IMR-90 (cell line): Measurements from ENCODE around the gene MTHFSD. TPM values are rescaled to one million over a fixed set of nuclear protein-coding genes. Genes with fewer than 3 reads are reported as not detected.
A peak's percentile ranks its signal among the peaks of the same experiment; 100 is the strongest.

Experiments
- ATAC-seq: fragments of 200-7000 bp; cut with Tn5 transposase; 2 replicates; pipeline ENCODE4 v1.9.1; 2020; ENCODE audit warnings: low read depth, mild to moderate bottlenecking, moderate library complexity
- BruUV-seq: library from RNA; stranded (reverse); fragments of 400-500 nt; replicated peaks from 2 replicates; lab custom pipeline; 2021; lab: Mats Ljungman, UMichigan
- CTCF ChIA-PET: fragments of 300-600 bp; formaldehyde crosslinking; extraction: SDS; loops from one replicate; lab custom pipeline; 2021; ENCODE audit warnings: antibody characterized with exemption; lab: Yijun Ruan, JAX
- POLR2A ChIA-PET: fragments of 300-600 bp; sonication (Branson Sonifier 250); formaldehyde crosslinking; loops from one replicate; lab custom pipeline; 2022; ENCODE audit warnings: antibody characterized with exemption; ENCODE audit not compliant: unreplicated experiment; lab: Charles Lee
- DNase-seq: peaks from one replicate; pipeline ENCODE4 v3.0.0; 2013
- H2AFZ ChIP-seq: replicated peaks from 2 replicates; pipeline ENCODE3; 2013; ENCODE audit warnings: low read length, mild to moderate bottlenecking; ENCODE audit not compliant: poor library complexity
- H2AK5ac ChIP-seq: 2 replicates; pipeline ENCODE4 v1.6.1; 2013; ENCODE audit warnings: low read depth, low read length, inconsistent platforms
- H2AK9ac ChIP-seq: replicated peaks from 2 replicates; pipeline ENCODE3; 2013; ENCODE audit warnings: mild to moderate bottlenecking, low read depth, low read length, moderate library complexity; ENCODE audit not compliant: poor library complexity
- H2BK120ac ChIP-seq: 2 replicates; pipeline ENCODE4 v1.6.1; 2013; ENCODE audit warnings: low read depth, low read length, inconsistent platforms
- H2BK15ac ChIP-seq: 3 replicates; pipeline ENCODE4 v1.6.1; 2013; ENCODE audit warnings: low read depth, low read length, inconsistent platforms
- H2BK20ac ChIP-seq: 2 replicates; pipeline ENCODE4 v1.6.1; 2013; ENCODE audit warnings: low read depth, mild to moderate bottlenecking, inconsistent platforms, low read length, moderate library complexity
- H2BK5ac ChIP-seq: 2 replicates; pipeline ENCODE4 v1.6.1; 2013; ENCODE audit warnings: mild to moderate bottlenecking, low read depth, low read length, inconsistent platforms; ENCODE audit not compliant: poor library complexity, severe bottlenecking
- H3K14ac ChIP-seq: replicated peaks from 2 replicates; pipeline ENCODE4 v1.6.1; 2013; ENCODE audit warnings: low read depth, low read length, inconsistent platforms
- H3K18ac ChIP-seq: 2 replicates; pipeline ENCODE4 v1.6.1; 2013; ENCODE audit warnings: low read depth, low read length, control low read depth
- H3K23ac ChIP-seq: 2 replicates; pipeline ENCODE4 v1.6.1; 2013; ENCODE audit warnings: low read depth, low read length, inconsistent platforms
- H3K27ac ChIP-seq: 2 replicates; pipeline ENCODE4 v1.5.1; 2013; ENCODE audit warnings: mild to moderate bottlenecking, control low read depth, low read length; ENCODE audit not compliant: insufficient read depth
- H3K27me3 ChIP-seq: 2 replicates; pipeline ENCODE4 v1.6.1; 2013; ENCODE audit warnings: low read length; ENCODE audit not compliant: control insufficient read depth, insufficient read depth
- H3K36me3 ChIP-seq: 2 replicates; pipeline ENCODE4 v1.6.1; 2013; ENCODE audit warnings: low read length, mixed read lengths; ENCODE audit not compliant: control insufficient read depth, insufficient read depth
- H3K4ac ChIP-seq: 2 replicates; pipeline ENCODE4 v1.6.1; 2013; ENCODE audit warnings: low read depth, low read length, inconsistent platforms
- H3K4me1 ChIP-seq: 2 replicates; pipeline ENCODE4 v1.6.1; 2013; ENCODE audit warnings: low read length, mixed read lengths; ENCODE audit not compliant: control insufficient read depth, insufficient read depth
- H3K4me2 ChIP-seq: 2 replicates; pipeline ENCODE4 v1.6.1; 2013; ENCODE audit warnings: low read depth, mild to moderate bottlenecking, control low read depth, low read length, moderate library complexity
- H3K4me3 ChIP-seq: 2 replicates; pipeline ENCODE4 v1.5.1; 2013; ENCODE audit warnings: low read depth, mild to moderate bottlenecking, control low read depth, low read length, moderate library complexity; ENCODE audit not compliant: insufficient read depth
- H3K56ac ChIP-seq: 2 replicates; pipeline ENCODE4 v1.6.1; 2013; ENCODE audit warnings: low read length, inconsistent platforms; ENCODE audit not compliant: insufficient read depth; ENCODE audit errors: extremely low read depth
- H3K79me1 ChIP-seq, 2 experiments: 2 replicates each; pipeline ENCODE4 v1.6.1; 2013; ENCODE audit warnings: low read length in 2 of 2, inconsistent platforms in 1 of 2, low read depth in 1 of 2
- H3K9ac ChIP-seq: 2 replicates; pipeline ENCODE4 v1.6.1; 2013; ENCODE audit warnings: low read depth, low read length, control low read depth
- H3K9me1 ChIP-seq: 2 replicates; pipeline ENCODE4 v1.6.1; 2013; ENCODE audit warnings: low read length, inconsistent platforms; ENCODE audit not compliant: insufficient read depth
- H3K9me3 ChIP-seq: 2 replicates; pipeline ENCODE4 v1.6.1; 2013; ENCODE audit warnings: low read length; ENCODE audit not compliant: control insufficient read depth, insufficient read depth
- H4K20me1 ChIP-seq: 2 replicates; pipeline ENCODE4 v1.6.1; 2013; ENCODE audit warnings: low read length, inconsistent platforms; ENCODE audit not compliant: insufficient read depth
- H4K5ac ChIP-seq: 2 replicates; pipeline ENCODE4 v1.6.1; 2013; ENCODE audit warnings: mild to moderate bottlenecking, low read depth, low read length, control low read depth
- H4K8ac ChIP-seq, 2 experiments: 2 replicates each; pipeline ENCODE4 v1.6.1; 2013; ENCODE audit warnings: low read depth in 2 of 2, low read length in 2 of 2, control low read depth in 1 of 2, inconsistent platforms in 1 of 2
- H4K91ac ChIP-seq: 2 replicates; pipeline ENCODE4 v1.6.1; 2013; ENCODE audit warnings: low read depth, low read length, inconsistent platforms; ENCODE audit not compliant: insufficient read depth
- CEBPB ChIP-seq: IDR thresholded peaks from 2 replicates; pipeline ENCODE4 v1.6.1; 2012; ENCODE audit warnings: low read depth, low read length, improper control_type of control experiment
- CHD1 ChIP-seq: IDR thresholded peaks from 2 replicates; pipeline ENCODE4 v1.6.1; 2012; ENCODE audit warnings: low read depth, low read length, improper control_type of control experiment
- NFE2L2 ChIP-seq: fragments of 150-350 bp; IDR thresholded peaks from 2 replicates; pipeline ENCODE4 v1.6.1; 2016; ENCODE audit warnings: low read depth, mild to moderate bottlenecking, low read length
- POLR2A ChIP-seq: IDR thresholded peaks from 2 replicates; pipeline ENCODE4 v1.6.1; 2012; ENCODE audit warnings: mild to moderate bottlenecking, low read depth, low read length
- RFX5 ChIP-seq: IDR thresholded peaks from 2 replicates; pipeline ENCODE4 v1.8.0; 2012; ENCODE audit warnings: low read depth, mild to moderate bottlenecking, low read length, moderate library complexity
- WGBS, 2 experiments: methylation state at CpG; one replicate each; pipeline versions ENCODE4 v1.1.5 to v1.1.7; 2013; ENCODE audit warnings: missing lambda C conversion rate in 2 of 2; ENCODE audit not compliant: insufficient read length in 1 of 2; ENCODE audit errors: extremely low coverage in 2 of 2; 5-methylcytosine and 5-hydroxymethylcytosine counted together
- dilution Hi-C: fragments of 300-500 bp; cut with HindIII; formaldehyde crosslinking; loops from one replicate; pipeline ENCODE4 v1.14.3; 2018; ENCODE audit warnings: low sequenced_read_pairs; ENCODE audit not compliant: unreplicated experiment
- in situ Hi-C: fragments of 300-500 bp; cut with MboI; formaldehyde crosslinking; loops from 3 replicates; pipeline ENCODE4 v1.14.3; 2019; ENCODE audit warnings: low sequenced_read_pairs, inconsistent platforms, mixed read lengths
- intact Hi-C: fragments of 100-400 bp; cut with micrococcal nuclease; formaldehyde crosslinking; loops from 2 replicates; pipeline ENCODE4 v1.10.0; 2022
- polyA plus RNA-seq, 3 experiments: library from polyadenylated mRNA; depleted of rRNA; stranded (reverse); fragments of >200 nt; gene quantifications; 2 replicates each; pipeline ENCODE4 v1.2.3, GENCODE V29; 2012; ENCODE audit warnings: low replicate concordance in 1 of 3
- total RNA-seq: library from RNA; depleted of rRNA; stranded (reverse); fragments of >200 nt; gene quantifications from 2 replicates; pipeline ENCODE4 v1.2.3, GENCODE V29; 2012
- TF ChIP-seq, protein P1 (sequence below): fragments of 150-350 bp; IDR thresholded peaks from 2 replicates; pipeline ENCODE4 v1.6.1; 2017; ENCODE audit warnings: mild to moderate bottlenecking, antibody characterized with exemption, low read length, low read depth
- TF ChIP-seq, protein P2 (sequence below): fragments of 150-350 bp; IDR thresholded peaks from 2 replicates; pipeline ENCODE4 v1.6.1; 2016; ENCODE audit warnings: low read depth, mild to moderate bottlenecking, low read length, moderate library complexity, borderline replicate concordance

Gene MTHFSD
- total and polyA plus RNA-seq, 2 of the 4 experiments (the other 2 are of a cell fraction): 8.2 to 16.8 TPM

- Histone ChIP-seq H4K91ac (peak overlapping the region; percentile 85), H2AFZ (peak overlapping the region; percentile 3), H3K4me3 (peak overlapping the region; percentile 99), H3K9me1 (no peaks in the 10 kb centered on the region), H2BK20ac (no peak overlapping the region), H3K27me3 (no peaks in the 10 kb centered on the region), H3K23ac (peak overlapping the region; percentile 91), H2AK5ac (peak overlapping the region; percentile 54), H3K56ac (peak overlapping the region; percentile 98), H3K4ac (peak overlapping the region; percentile 77), H3K14ac (peak overlapping the region; percentile 88), H2BK5ac (peak overlapping the region; percentile 97), H3K18ac (peak overlapping the region; percentile 96), H4K20me1 (peaks cover 36% of the 10 kb centered on the region), H2BK15ac (no peak overlapping the region), H3K9ac (peak overlapping the region; percentile 98), H3K27ac (peak overlapping the region; percentile 100), H3K4me1 (no peaks in the 10 kb centered on the region), H2BK120ac (peak overlapping the region; percentile 27), H3K9me3 (no peaks in the 10 kb centered on the region), H3K36me3 (peaks cover 64% of the 10 kb centered on the region), H3K4me2 (peak overlapping the region; percentile 17; the same call in 1 of the 2 replicates), H2AK9ac (peak overlapping the region; percentile 89), H4K5ac (peak overlapping the region; percentile 61), H3K79me1 (0 out of 4 replicates have a peak, but pooled peaks cover 0 to 3% of the 10 kb centered on the region in 2 experiments), H4K8ac (peak overlapping the region; percentile 62 to 72; a peak in 3 of 4 replicates)
- BruUV-seq: no TSS peak
- intact Hi-C loops: loop anchor here (2.0 kb wide), 1 partner anchor 439 kb away; no protein-coding TSS in a partner anchor
- in situ Hi-C loops: loop anchor here (5.0 kb wide), 1 partner anchor 289 kb away; no protein-coding TSS in a partner anchor
- dilution Hi-C loops: no loop called here
- no peak for TF ChIP-seq RFX5
- peak; percentile 44 for TF ChIP-seq POLR2A
- TF ChIP-seq CEBPB: no peak
- TF ChIP-seq, protein P1, sequence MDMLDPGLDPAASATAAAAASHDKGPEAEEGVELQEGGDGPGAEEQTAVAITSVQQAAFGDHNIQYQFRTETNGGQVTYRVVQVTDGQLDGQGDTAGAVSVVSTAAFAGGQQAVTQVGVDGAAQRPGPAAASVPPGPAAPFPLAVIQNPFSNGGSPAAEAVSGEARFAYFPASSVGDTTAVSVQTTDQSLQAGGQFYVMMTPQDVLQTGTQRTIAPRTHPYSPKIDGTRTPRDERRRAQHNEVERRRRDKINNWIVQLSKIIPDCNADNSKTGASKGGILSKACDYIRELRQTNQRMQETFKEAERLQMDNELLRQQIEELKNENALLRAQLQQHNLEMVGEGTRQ: no peak
- TF ChIP-seq, protein P2, sequence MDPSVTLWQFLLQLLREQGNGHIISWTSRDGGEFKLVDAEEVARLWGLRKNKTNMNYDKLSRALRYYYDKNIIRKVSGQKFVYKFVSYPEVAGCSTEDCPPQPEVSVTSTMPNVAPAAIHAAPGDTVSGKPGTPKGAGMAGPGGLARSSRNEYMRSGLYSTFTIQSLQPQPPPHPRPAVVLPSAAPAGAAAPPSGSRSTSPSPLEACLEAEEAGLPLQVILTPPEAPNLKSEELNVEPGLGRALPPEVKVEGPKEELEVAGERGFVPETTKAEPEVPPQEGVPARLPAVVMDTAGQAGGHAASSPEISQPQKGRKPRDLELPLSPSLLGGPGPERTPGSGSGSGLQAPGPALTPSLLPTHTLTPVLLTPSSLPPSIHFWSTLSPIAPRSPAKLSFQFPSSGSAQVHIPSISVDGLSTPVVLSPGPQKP: no peak
- TF ChIP-seq CHD1: peak; percentile 56; the same call in 1 of the 2 replicates
- no peak for TF ChIP-seq NFE2L2
- 0% methylated on average over 19 of the region's 44 CpGs; no CpG with 5 or more reads in 1 of the 2 experiments for WGBS, 2 experiments
- peak; percentile 31 for DNase-seq
- no peak for ATAC-seq
- CTCF ChIA-PET: no interaction called here
- POLR2A ChIA-PET: interaction anchor here (1.0 to 1.7 kb wide), 4 partner anchors 128 to 259 kb away, joined by 3 to 5 read pairs (median 4); no protein-coding TSS in a partner anchor
Measured at GRCh38 chr16:86511317-86512161, 43.5 kb downstream of the MTHFSD start.
